Measurements from ENCODE around the gene SLC35E1. TPM values are rescaled to one million over a fixed set of nuclear protein-coding genes. Genes with fewer than 3 reads are reported as not detected.

The SLC35E1 gene
- total and polyA plus RNA-seq, 2 of the 13 experiments (the other 11 are each of a cell fraction or from before 2014, with no cell fraction given), result 21.2 to 46.5 TPM

DNA sequence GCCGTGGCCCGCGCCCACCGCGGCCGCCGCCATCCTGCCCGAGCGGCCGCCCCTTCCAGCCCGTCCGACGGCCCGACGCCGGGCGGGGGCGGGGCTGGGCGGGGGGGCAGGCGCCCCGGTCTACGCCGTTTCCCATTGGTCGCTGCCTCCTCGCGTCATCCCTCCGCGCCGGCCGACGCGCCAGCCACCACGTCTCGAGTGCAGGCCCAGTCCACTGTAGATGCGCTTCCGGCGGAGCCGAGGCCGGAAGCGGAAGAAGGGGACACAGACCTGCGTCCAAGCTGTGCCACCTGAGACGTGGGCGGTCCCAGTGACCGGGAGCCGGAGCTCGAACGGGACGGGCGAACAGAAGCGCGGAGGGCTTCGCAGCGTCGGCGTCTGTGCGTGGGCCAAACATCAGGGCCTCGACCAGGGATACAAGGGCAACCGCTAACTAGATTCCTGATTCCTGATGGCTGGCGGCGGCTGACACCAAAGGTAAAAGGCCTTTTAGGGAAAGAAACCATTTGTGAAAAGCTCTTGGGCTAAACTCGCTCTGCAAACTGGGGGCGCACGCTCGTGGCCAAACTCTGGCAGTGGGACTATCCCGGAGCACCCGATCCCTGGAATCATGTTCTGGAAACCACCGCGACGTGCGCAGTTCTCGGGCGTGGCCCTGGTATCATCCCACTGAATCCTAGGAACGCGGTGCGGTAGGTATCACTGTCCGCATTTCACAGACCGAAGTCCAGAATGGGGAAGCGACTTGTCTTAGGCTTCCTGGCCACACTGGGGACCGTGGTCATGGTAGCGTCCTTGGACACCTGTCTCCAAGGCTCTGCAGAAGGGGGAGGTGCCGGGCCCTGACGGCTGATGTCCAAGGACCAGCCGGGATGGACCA lies at the start of gene SLC35E1 (continued):
- TF ChIP-seq HOXA5 (CRISPR knock-in tag; IDR thresholded peaks at IDR 0.05) (peak; percentile 90), ZNF564 (CRISPR knock-in tag; IDR thresholded peaks at IDR 0.05) (no peak), ERF (CRISPR knock-in tag; IDR thresholded peaks at IDR 0.05) (peak; percentile 62), RFXAP (CRISPR knock-in tag; IDR thresholded peaks at IDR 0.05; ENCODE audit: borderline replicate concordance) (0 out of 2 replicates have a peak, but pooled peaks have one; percentile 60), MIXL1 (CRISPR knock-in tag; IDR thresholded peaks at IDR 0.05) (no peak), SOX6 (IDR thresholded peaks at IDR 0.05) (no peak), SOX6 (CRISPR knock-in tag; IDR thresholded peaks at IDR 0.05) (peak; percentile 54), ZNF282 (IDR thresholded peaks at IDR 0.05; ENCODE audit: partially characterized antibody) (no peak)
- TF ChIP-seq, protein P1, sequence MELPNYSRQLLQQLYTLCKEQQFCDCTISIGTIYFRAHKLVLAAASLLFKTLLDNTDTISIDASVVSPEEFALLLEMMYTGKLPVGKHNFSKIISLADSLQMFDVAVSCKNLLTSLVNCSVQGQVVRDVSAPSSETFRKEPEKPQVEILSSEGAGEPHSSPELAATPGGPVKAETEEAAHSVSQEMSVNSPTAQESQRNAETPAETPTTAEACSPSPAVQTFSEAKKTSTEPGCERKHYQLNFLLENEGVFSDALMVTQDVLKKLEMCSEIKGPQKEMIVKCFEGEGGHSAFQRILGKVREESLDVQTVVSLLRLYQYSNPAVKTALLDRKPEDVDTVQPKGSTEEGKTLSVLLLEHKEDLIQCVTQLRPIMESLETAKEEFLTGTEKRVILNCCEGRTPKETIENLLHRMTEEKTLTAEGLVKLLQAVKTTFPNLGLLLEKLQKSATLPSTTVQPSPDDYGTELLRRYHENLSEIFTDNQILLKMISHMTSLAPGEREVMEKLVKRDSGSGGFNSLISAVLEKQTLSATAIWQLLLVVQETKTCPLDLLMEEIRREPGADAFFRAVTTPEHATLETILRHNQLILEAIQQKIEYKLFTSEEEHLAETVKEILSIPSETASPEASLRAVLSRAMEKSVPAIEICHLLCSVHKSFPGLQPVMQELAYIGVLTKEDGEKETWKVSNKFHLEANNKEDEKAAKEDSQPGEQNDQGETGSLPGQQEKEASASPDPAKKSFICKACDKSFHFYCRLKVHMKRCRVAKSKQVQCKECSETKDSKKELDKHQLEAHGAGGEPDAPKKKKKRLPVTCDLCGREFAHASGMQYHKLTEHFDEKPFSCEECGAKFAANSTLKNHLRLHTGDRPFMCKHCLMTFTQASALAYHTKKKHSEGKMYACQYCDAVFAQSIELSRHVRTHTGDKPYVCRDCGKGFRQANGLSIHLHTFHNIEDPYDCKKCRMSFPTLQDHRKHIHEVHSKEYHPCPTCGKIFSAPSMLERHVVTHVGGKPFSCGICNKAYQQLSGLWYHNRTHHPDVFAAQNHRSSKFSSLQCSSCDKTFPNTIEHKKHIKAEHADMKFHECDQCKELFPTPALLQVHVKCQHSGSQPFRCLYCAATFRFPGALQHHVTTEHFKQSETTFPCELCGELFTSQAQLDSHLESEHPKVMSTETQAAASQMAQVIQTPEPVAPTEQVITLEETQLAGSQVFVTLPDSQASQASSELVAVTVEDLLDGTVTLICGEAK (IDR thresholded peaks at IDR 0.05), result peak; percentile 75
- TF ChIP-seq, protein P1 (CRISPR knock-in tag; IDR thresholded peaks at IDR 0.05), result no peak; the same call in 1 of the 2 replicates
- TF ChIP-seq, protein P2, sequence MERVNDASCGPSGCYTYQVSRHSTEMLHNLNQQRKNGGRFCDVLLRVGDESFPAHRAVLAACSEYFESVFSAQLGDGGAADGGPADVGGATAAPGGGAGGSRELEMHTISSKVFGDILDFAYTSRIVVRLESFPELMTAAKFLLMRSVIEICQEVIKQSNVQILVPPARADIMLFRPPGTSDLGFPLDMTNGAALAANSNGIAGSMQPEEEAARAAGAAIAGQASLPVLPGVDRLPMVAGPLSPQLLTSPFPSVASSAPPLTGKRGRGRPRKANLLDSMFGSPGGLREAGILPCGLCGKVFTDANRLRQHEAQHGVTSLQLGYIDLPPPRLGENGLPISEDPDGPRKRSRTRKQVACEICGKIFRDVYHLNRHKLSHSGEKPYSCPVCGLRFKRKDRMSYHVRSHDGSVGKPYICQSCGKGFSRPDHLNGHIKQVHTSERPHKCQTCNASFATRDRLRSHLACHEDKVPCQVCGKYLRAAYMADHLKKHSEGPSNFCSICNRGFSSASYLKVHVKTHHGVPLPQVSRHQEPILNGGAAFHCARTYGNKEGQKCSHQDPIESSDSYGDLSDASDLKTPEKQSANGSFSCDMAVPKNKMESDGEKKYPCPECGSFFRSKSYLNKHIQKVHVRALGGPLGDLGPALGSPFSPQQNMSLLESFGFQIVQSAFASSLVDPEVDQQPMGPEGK (CRISPR knock-in tag; IDR thresholded peaks at IDR 0.05), result peak; percentile 58
- TF ChIP-seq, protein P3, sequence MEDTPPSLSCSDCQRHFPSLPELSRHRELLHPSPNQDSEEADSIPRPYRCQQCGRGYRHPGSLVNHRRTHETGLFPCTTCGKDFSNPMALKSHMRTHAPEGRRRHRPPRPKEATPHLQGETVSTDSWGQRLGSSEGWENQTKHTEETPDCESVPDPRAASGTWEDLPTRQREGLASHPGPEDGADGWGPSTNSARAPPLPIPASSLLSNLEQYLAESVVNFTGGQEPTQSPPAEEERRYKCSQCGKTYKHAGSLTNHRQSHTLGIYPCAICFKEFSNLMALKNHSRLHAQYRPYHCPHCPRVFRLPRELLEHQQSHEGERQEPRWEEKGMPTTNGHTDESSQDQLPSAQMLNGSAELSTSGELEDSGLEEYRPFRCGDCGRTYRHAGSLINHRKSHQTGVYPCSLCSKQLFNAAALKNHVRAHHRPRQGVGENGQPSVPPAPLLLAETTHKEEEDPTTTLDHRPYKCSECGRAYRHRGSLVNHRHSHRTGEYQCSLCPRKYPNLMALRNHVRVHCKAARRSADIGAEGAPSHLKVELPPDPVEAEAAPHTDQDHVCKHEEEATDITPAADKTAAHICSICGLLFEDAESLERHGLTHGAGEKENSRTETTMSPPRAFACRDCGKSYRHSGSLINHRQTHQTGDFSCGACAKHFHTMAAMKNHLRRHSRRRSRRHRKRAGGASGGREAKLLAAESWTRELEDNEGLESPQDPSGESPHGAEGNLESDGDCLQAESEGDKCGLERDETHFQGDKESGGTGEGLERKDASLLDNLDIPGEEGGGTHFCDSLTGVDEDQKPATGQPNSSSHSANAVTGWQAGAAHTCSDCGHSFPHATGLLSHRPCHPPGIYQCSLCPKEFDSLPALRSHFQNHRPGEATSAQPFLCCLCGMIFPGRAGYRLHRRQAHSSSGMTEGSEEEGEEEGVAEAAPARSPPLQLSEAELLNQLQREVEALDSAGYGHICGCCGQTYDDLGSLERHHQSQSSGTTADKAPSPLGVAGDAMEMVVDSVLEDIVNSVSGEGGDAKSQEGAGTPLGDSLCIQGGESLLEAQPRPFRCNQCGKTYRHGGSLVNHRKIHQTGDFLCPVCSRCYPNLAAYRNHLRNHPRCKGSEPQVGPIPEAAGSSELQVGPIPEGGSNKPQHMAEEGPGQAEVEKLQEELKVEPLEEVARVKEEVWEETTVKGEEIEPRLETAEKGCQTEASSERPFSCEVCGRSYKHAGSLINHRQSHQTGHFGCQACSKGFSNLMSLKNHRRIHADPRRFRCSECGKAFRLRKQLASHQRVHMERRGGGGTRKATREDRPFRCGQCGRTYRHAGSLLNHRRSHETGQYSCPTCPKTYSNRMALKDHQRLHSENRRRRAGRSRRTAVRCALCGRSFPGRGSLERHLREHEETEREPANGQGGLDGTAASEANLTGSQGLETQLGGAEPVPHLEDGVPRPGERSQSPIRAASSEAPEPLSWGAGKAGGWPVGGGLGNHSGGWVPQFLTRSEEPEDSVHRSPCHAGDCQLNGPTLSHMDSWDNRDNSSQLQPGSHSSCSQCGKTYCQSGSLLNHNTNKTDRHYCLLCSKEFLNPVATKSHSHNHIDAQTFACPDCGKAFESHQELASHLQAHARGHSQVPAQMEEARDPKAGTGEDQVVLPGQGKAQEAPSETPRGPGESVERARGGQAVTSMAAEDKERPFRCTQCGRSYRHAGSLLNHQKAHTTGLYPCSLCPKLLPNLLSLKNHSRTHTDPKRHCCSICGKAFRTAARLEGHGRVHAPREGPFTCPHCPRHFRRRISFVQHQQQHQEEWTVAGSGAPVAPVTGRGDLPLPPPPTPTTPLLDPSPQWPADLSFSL (CRISPR knock-in tag; IDR thresholded peaks at IDR 0.05), result no peak

All from HepG2 (cell line).